HepG2 (cell line): Measurements from ENCODE around the gene ECM1. TPM values are rescaled to one million over a fixed set of nuclear protein-coding genes. Genes with fewer than 3 reads are reported as not detected.

Source experiments
- AKAP8 ChIP-seq: sonication (generic); formaldehyde crosslinking; IDR thresholded peaks from 2 replicates; pipeline ENCODE4 v1.5.1; 2020; ENCODE audit warnings: mild to moderate bottlenecking, missing genetic modification reagents
- CEBPB ChIP-seq: IDR thresholded peaks from 2 replicates; pipeline ENCODE4 v1.6.1; 2011; ENCODE audit warnings: low read depth, low read length, improper control_type of control experiment, borderline replicate concordance
- HMGXB4 ChIP-seq, 2 experiments: sonication (generic) in 1 of 2; formaldehyde crosslinking in 1 of 2; IDR thresholded peaks; 2 replicates each; pipeline versions ENCODE4 v1.4.0 to v1.6.1; 2018 to 2020; ENCODE audit warnings: missing genetic modification reagents in 2 of 2, borderline replicate concordance in 1 of 2, low read depth in 1 of 2, mild to moderate bottlenecking in 1 of 2, missing biosample characterization in 1 of 2
- KDM5B ChIP-seq: sonication (generic); formaldehyde crosslinking; IDR thresholded peaks from 2 replicates; pipeline ENCODE4 v1.4.0; 2020; ENCODE audit warnings: missing genetic modification reagents, mild to moderate bottlenecking, borderline replicate concordance
- NFATC3 ChIP-seq: sonication (generic); formaldehyde crosslinking; IDR thresholded peaks from 2 replicates; pipeline ENCODE4 v1.5.1; 2020; ENCODE audit warnings: mild to moderate bottlenecking, missing genetic modification reagents
- NFYB ChIP-seq: sonication (generic); formaldehyde crosslinking; IDR thresholded peaks from 2 replicates; pipeline ENCODE4 v1.4.0; 2020; ENCODE audit warnings: missing genetic modification reagents
- PAF1 ChIP-seq: IDR thresholded peaks from 2 replicates; pipeline ENCODE4 v1.6.1; 2016; ENCODE audit warnings: missing genetic modification reagents, missing compliant biosample characterization
- PRDM15 ChIP-seq: sonication (generic); formaldehyde crosslinking; IDR thresholded peaks from 2 replicates; pipeline ENCODE4 v1.4.0; 2020; ENCODE audit warnings: missing genetic modification reagents
- RFXAP ChIP-seq: sonication (generic); formaldehyde crosslinking; IDR thresholded peaks from 2 replicates; pipeline ENCODE4 v1.4.0; 2020; ENCODE audit warnings: missing genetic modification reagents, borderline replicate concordance
- SIN3A ChIP-seq: IDR thresholded peaks from 2 replicates; pipeline ENCODE4 v1.6.1; 2011; ENCODE audit warnings: low read depth, mild to moderate bottlenecking, control low read depth, low read length, borderline replicate concordance
- SMARCE1 ChIP-seq: fragments of 450-650 bp; IDR thresholded peaks from 2 replicates; pipeline ENCODE4 v1.6.1; 2017; ENCODE audit warnings: borderline replicate concordance
- SRF ChIP-seq: IDR thresholded peaks from 2 replicates; pipeline ENCODE4 v1.6.1; 2011; ENCODE audit warnings: mild to moderate bottlenecking, low read depth, low read length, moderate library complexity
- TCF7 ChIP-seq: sonication (generic); IDR thresholded peaks from 2 replicates; pipeline ENCODE4 v1.6.1; 2016; ENCODE audit warnings: antibody characterized with exemption, low read depth
- TFDP1 ChIP-seq: IDR thresholded peaks from 2 replicates; pipeline ENCODE4 v1.6.1; 2016; ENCODE audit warnings: missing compliant biosample characterization, missing genetic modification reagents, borderline replicate concordance
- TFDP2 ChIP-seq: sonication (generic); formaldehyde crosslinking; IDR thresholded peaks from 2 replicates; pipeline ENCODE4 v1.4.0; 2020; ENCODE audit warnings: missing genetic modification reagents
- ZBTB8A ChIP-seq: sonication (generic); formaldehyde crosslinking; IDR thresholded peaks from 2 replicates; pipeline ENCODE4 v1.4.0; 2020; ENCODE audit warnings: mild to moderate bottlenecking, low read depth, missing genetic modification reagents, borderline replicate concordance
- ZNF12 ChIP-seq: sonication (generic); formaldehyde crosslinking; IDR thresholded peaks from 2 replicates; pipeline ENCODE4 v1.5.0; 2020; ENCODE audit warnings: missing genetic modification reagents
- ZNF414 ChIP-seq: sonication (generic); formaldehyde crosslinking; IDR thresholded peaks from 2 replicates; pipeline ENCODE4 v1.5.0; 2020; ENCODE audit warnings: missing genetic modification reagents
- ZNF772 ChIP-seq: sonication (generic); formaldehyde crosslinking; IDR thresholded peaks from 2 replicates; pipeline ENCODE4 v1.5.0; 2020; ENCODE audit warnings: mild to moderate bottlenecking, missing genetic modification reagents
- polyA plus RNA-seq, 8 experiments: library from polyadenylated mRNA; depleted of rRNA in 3 of 8; stranded (reverse) in 7 of 8; unstranded in 1 of 8; fragments of >200 nt; fragmentation: Illumina TruSeq in 4 of 8; extraction: Trizol in 4 of 8; gene quantifications; 2 replicates each; pipeline versions ENCODE4 v1.2.1 to v1.2.3, GENCODE V29; 2011 to 2016; ENCODE audit warnings: low read depth in 4 of 8, missing spikeins in 1 of 8, mixed read lengths in 1 of 8; ENCODE audit not compliant: insufficient read depth in 1 of 8
- total RNA-seq, 5 experiments: library from RNA; depleted of rRNA; stranded (reverse); fragments of >200 nt; fragmentation: Illumina TruSeq; extraction: Trizol; gene quantifications; 2 replicates each; pipeline ENCODE4 v1.2.3, GENCODE V29; 2016; ENCODE audit warnings: low read depth in 1 of 5

Gene ECM1
- total and polyA plus RNA-seq, 2 of the 13 experiments (the other 11 are each of a cell fraction or from before 2014, with no cell fraction given): 0.42 to 1.0 TPM

GRCh38 chr1:150515328-150516049 lies 7.6 kb downstream of the ECM1 start, which contains the start of gene FALEC (continued):
- TF ChIP-seq RFXAP (CRISPR knock-in tag) (peak; percentile 16; the same call in 1 of the 2 replicates), PAF1 (CRISPR knock-in tag) (no peak), CEBPB (no peak), PRDM15 (CRISPR knock-in tag) (no peak), NFATC3 (CRISPR knock-in tag) (peak; percentile 10; the same call in 1 of the 2 replicates), ZNF414 (CRISPR knock-in tag) (no peak), HMGXB4 (CRISPR knock-in tag; IDR thresholded peaks at IDR 0.05; ENCODE audit: borderline replicate concordance in 1 of 2, low read depth in 1 of 2) (peak in 1 of 2 experiments; percentile 56; a peak in 1 of 4 replicates), SIN3A (no peak), TCF7 (peak; percentile 85; the same call in 1 of the 2 replicates), SMARCE1 (no peak), AKAP8 (no peak; the same call in 1 of the 2 replicates), ZBTB8A (no peak; the same call in 1 of the 2 replicates), SRF (no peak), ZNF12 (CRISPR knock-in tag) (no peak), TFDP2 (CRISPR knock-in tag) (0 out of 2 replicates have a peak, but pooled peaks have one; percentile 25), KDM5B (CRISPR knock-in tag) (peak; percentile 62; the same call in 1 of the 2 replicates), NFYB (CRISPR knock-in tag) (peak; percentile 92), TFDP1 (CRISPR knock-in tag) (peak; percentile 68; the same call in 1 of the 2 replicates), ZNF772 (peak; percentile 68; the same call in 1 of the 2 replicates)
